PFSK-1 (cell line): Measurements from ENCODE around the gene MAPK8IP1.
A peak's percentile ranks its signal among the peaks of the same experiment; 100 is the strongest.

Experiments
- FOXP2 ChIP-seq: optimal IDR thresholded peaks from 2 replicates; pipeline ENCODE3; 2011; ENCODE audit warnings: borderline replicate concordance, control low read depth, inconsistent platforms; ENCODE audit not compliant: insufficient read depth; ENCODE audit errors: extremely low read length, extremely low read depth
- POLR2AphosphoS5 ChIP-seq: IDR thresholded peaks from 2 replicates; pipeline ENCODE4 v1.6.1; 2012; ENCODE audit warnings: low read depth, mild to moderate bottlenecking, control low read depth, low read length, moderate library complexity
- REST ChIP-seq, 2 experiments: IDR thresholded peaks; 2 replicates each; pipeline versions ENCODE4 v1.6.1 to v1.8.0; 2011 to 2012; ENCODE audit warnings: low read depth in 2 of 2, low read length in 2 of 2, control low read depth in 1 of 2, inconsistent platforms in 1 of 2, mild to moderate bottlenecking in 1 of 2, moderate library complexity in 1 of 2; ENCODE audit not compliant: insufficient read depth in 1 of 2
- SIN3A ChIP-seq: IDR thresholded peaks from 2 replicates; pipeline ENCODE4 v1.6.1; 2012; ENCODE audit warnings: mild to moderate bottlenecking, low read length, moderate library complexity, borderline replicate concordance; ENCODE audit not compliant: insufficient read depth
- TAF1 ChIP-seq: IDR thresholded peaks from 2 replicates; pipeline ENCODE4 v1.6.1; 2012; ENCODE audit warnings: low read length, control low read depth, borderline replicate concordance; ENCODE audit not compliant: insufficient read depth

The MAPK8IP1 gene

GRCh38 chr11:45871638-45872037 lies 13.8 kb upstream of the MAPK8IP1 start:
- TF ChIP-seq SIN3A (no peak), REST (IDR thresholded peaks at IDR 0.05; ENCODE audit: insufficient read depth in 1 of 2, low read depth in 2 of 2, low read length in 2 of 2) (no peak), POLR2AphosphoS5 (no peak), FOXP2 (no peak)

GRCh38 chr11:45872651-45873356 lies 12.6 kb upstream of the MAPK8IP1 start:
- TF ChIP-seq REST (IDR thresholded peaks at IDR 0.05; ENCODE audit: insufficient read depth in 1 of 2, low read depth in 2 of 2, low read length in 2 of 2): peak; percentile 47 to 67; a peak in 3 of 4 replicates
- TF ChIP-seq FOXP2: no peak

- no peak for TF ChIP-seq POLR2AphosphoS5
- TF ChIP-seq SIN3A: no peak
- TF ChIP-seq REST (IDR thresholded peaks at IDR 0.05; ENCODE audit: insufficient read depth in 1 of 2, low read depth in 2 of 2, low read length in 2 of 2): no peak
- no peak for TF ChIP-seq TAF1
- TF ChIP-seq FOXP2: no peak
Observed at GRCh38 chr11:45876401-45876800, 9.1 kb upstream of the MAPK8IP1 start.

GRCh38 chr11:45877221-45877620 lies 8.2 kb upstream of the MAPK8IP1 start:
- TF ChIP-seq FOXP2 (no peak), SIN3A (no peak), REST (IDR thresholded peaks at IDR 0.05; ENCODE audit: insufficient read depth in 1 of 2, low read depth in 2 of 2, low read length in 2 of 2) (no peak), TAF1 (no peak), POLR2AphosphoS5 (no peak)

GRCh38 chr11:45877845-45878244 lies 7.6 kb upstream of the MAPK8IP1 start:
- TF ChIP-seq TAF1 (no peak), FOXP2 (no peak), REST (IDR thresholded peaks at IDR 0.05; ENCODE audit: insufficient read depth in 1 of 2, low read depth in 2 of 2, low read length in 2 of 2) (no peak), POLR2AphosphoS5 (no peak), SIN3A (no peak)
